ENCODE data around the gene NDUFS5.

- no peak for TF ChIP-seq JUND (IDR thresholded peaks at IDR 0.05; ENCODE audit: low read depth, low read length)
- TF ChIP-seq CBX5 (IDR thresholded peaks at IDR 0.05; ENCODE audit: low read depth), result no peak
Observed at GRCh38 chr1:39081271-39082009, 55.3 kb downstream of the NDUFS5 start.
